CD4-positive, alpha-beta T cell treated with Interleukin-21 for 1 hour (primary cell): ENCODE data around the gene NAPA.

Experiments
- DNase-seq: peaks from one replicate; pipeline ENCODE4 v3.0.0-alpha.2; 2020

Gene NAPA

DNA sequence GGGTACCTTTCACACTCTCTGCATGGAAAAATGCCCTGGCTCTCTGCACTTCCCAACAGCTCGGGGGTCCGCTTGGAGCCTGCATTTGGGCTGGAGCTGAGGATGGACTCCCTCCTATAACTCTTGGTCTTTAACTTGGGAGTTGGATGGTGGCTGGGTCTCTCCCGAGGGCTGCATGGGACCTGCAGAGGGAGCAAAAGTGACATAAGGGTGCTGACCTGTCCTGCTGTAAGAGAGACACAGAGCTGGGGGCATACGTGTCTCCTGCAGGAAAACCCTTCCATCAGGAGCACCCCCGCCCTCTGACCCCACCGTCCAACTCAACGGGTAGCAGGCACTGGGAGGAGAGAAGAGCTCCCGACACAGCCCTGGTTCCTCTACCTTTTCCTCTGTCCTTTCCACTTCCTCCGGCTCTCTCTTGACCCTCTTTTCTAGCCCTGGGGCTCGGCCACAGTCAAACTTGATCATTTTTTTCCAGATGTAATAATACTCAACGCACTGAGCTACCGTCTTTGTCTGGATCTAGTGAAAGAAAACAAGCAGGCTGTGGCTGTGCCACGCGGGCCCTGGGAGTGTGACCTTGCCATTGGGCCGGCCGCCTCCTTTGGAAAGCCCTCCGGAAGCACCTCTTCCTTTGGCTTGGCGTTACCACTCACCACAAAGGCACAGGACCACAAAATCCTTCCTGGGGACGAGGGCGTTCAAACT is 6.8 kb upstream of the NAPA start:
- no peak for DNase-seq

GRCh38 chr19:47520839-47521238 is 6.0 kb upstream of the NAPA start:
- DNase-seq: no peak

- no peak for DNase-seq
These were observed 5.5 kb upstream of the NAPA start for GRCh38 chr19:47520343-47520806.

DNA sequence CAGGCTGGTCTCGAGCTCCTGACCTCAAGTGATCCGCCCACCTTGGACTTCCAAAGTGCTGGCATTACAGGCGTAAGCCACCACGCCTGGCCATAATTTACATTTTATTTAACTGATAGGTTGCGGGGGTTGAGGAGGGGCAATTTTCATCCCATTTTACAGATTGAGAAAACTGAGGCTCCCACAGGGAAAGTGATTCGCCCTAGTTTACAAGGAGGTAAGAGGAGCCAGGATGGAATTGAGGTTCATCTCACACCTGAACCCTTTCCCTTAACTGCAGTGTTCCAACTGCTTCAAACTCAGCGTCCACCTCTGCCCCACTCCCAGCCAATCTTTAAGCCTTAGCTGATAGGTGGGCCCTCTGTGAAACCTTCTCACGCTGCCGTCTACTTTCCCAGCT is 4.0 kb upstream of the NAPA start:
- DNase-seq: no peak

DNA sequence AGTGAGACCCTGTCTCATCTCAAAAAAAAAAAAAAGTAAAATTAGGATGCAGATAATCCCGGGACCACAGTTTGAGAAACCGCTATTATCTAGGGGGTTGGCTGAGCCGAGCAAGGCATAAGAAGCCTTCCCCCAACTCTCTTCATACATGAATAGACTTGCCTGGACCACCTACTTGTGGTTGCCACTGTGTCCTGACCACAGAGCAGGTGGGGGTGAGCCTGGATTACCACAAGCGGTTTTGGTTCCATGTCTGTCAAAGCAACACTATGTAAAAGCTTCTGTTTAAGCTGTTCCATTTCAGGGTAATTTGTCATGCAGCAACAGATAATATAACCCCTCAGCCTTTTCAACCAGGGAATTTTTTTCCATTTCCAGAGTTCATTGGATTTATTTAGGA is 3.3 kb upstream of the NAPA start:
- peak; percentile 65 for DNase-seq

DNA sequence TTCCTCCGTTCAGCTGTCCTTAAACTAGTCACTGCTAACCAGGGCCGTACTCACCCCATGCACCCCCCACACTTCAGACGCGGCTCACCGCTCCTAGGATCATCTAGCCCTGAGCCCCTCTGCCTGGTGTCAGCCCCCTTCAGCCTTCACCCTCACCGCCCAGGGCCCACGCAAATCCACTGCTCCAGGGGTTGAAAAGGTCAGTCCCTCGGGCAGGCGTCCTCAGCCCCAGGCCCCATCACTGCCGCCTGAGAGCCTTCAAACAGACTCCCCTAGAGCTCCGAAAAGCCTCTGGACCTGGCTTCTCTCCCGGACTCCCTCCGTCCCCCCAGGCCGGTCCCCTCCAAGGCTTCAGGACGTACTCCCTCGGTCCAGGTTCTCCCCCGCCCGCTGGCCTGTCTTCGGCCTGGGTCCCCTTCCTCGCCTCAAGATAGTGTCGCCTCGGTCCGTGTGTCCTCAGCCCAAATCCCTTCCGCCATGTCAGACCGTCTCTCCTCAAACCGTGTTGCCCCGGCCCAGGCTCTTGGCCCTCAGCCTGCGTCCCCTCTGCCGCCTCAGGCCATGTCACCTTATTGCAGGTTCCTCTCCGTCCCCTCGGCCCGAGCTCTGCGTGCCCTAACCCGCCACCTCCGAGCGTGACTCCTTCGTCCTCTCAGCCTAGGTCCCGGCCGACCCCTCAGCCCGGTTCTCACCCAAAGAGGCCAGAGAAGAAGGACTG is 553 bp downstream of the NAPA start:
- no peak for DNase-seq

DNA sequence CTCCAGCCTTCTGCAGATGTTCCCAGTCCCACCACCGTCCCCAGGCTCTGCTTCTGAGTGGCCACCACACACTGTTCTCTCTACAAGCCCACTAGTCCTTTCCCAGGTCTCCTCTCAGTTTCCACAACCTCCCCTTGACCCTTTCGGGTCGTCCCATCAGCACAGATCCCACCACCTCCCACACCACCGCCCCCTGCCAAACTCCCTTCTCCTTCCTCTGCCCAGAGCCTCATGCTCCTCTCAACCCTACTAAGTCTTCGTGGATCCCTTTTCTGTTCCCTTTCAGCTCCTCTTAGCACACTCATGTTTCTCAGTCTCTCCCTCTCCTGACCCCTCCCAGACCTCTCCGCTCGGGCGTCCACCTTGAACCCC is 1.9 kb downstream of the NAPA start:
- no peak for DNase-seq

GRCh38 chr19:47512183-47512947 is 2.5 kb downstream of the NAPA start:
- DNase-seq: peak; percentile 14

DNA sequence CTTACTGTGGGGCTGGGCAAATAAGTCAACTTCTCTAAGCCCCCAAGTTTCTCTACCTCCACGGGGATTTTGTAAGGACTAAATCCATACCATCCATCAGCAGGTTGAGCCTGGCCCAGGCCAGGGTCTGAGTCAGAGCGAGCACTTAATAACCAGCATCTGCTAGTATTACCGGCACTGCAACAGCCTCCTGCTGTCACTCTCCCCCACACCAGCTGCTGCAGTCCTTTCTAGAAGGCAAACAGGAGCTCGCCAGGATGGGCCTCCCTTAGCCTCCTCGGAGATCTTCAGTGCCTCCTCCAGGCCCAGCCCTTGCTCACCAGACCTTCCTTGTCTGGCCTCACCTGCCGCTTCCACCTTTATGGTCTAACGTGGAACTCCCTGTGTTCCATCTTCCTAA is 3.2 kb downstream of the NAPA start:
- DNase-seq: no peak

DNA sequence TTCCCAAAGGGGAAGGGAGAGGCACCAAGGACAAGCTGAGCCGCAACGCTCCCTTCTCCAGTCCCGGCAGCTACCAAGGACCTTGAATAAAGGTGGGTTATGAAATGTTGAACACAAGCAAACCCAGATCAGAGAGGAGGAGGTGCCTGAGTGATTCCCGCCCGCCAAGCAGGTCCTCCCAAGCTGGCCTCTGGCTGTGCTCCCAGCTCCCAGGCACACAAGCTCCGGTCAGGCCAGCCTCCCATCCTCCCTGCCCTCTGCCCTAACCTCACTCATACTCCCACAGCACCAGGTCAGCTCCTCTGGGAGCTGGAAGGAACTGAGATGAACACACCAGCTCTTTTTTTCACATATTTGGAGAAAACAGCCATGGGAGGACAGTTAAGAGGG is 3.7 kb downstream of the NAPA start:
- DNase-seq: no peak

DNA sequence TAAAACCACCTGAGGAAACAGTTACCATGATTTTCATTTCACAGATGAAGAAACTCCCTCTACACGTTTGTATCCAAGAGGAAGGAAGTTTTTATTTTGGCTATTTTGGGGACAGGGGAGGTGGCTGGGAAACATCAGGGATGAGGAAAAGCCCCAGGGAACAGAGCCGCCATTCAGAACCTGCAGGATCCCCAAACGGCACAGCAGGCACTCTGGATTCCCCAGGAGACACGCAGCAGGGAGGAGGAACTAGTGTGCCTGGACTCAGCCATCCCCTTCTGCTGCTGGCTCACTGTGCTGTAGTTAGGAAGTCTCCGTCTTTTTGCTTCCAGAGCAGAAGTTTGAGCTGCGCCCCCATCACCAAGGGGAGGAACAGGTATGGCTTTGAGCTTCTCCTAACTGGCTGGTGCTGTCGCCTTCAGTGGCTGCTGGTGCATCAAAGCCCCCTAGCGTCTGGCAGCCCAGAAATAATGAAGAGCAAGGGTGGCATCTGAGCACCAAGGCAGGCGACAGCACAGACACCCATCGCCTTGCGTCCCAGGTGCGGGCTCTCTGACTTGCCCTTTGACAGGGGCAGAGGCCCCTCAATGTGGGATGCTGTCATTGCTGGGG is 4.2 kb downstream of the NAPA start:
- no peak for DNase-seq

DNA sequence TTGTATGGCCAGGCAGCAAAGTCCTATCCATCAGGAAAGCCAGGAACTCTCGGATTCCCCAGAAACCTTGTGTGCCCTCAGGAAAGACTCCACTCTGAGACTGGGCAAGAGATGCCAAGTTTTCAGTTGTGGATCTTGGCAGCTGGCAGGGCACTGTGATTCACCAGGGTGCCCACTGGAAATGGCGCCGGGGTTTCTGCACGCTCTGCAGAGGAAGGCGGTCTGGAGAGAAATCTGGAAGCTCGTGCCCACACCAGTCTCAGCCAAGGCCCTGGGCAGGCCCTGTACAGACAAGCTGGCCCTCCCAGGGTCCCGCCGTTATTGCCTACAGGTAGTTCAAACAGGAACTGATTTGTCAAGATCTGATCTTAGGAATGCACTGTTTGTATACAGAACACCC is 4.9 kb downstream of the NAPA start:
- DNase-seq: no peak

- DNase-seq: no peak
These were observed 5.6 kb downstream of the NAPA start for GRCh38 chr19:47509170-47509847.

GRCh38 chr19:47508721-47509120 is 6.1 kb downstream of the NAPA start:
- DNase-seq: no peak

- DNase-seq: no peak
These were observed 6.8 kb downstream of the NAPA start for GRCh38 chr19:47507924-47508553.

GRCh38 chr19:47507012-47507411 is 7.9 kb downstream of the NAPA start:
- no peak for DNase-seq

DNA sequence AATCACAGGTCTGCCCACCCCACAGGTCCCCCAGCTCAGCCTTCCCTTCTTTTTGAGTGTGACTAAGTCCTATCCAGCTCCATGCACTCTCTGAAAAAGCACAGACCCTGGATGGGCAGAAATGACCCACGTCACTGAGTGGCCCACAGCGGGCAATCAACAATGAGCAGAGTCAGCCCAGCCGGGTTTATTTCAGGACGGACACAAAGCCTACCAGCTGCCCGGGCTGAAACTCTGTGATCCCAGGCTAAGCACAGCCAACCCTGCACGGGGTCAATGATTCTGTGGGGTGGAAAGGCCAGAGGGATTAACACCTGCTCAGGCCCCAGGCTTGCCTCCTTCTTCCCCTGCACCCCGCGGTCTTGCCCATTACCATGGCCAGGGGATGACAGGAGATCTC is 8.4 kb downstream of the NAPA start:
- DNase-seq: no peak

DNA sequence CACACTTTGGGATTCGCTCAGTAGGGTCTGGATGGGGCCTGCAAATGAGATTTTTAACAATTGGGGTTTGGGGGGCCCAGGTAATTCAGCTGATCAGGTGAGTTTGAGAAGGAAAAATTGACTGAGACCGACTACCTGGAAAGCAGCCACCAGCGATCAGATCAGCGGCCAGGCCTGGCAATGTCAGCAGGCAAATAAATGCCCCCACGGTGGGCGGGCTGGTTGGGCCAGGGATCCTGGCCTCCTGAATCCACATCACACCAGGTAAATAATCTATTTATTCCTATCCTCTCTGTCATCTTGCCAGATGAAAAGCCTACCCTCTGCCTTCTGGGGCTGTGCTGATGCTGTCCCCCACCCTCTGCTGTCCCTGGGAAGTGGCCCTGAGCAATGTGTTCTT is 9.4 kb downstream of the NAPA start:
- no peak for DNase-seq

GRCh38 chr19:47503826-47504150 is 11.1 kb downstream of the NAPA start:
- no peak for DNase-seq

DNA sequence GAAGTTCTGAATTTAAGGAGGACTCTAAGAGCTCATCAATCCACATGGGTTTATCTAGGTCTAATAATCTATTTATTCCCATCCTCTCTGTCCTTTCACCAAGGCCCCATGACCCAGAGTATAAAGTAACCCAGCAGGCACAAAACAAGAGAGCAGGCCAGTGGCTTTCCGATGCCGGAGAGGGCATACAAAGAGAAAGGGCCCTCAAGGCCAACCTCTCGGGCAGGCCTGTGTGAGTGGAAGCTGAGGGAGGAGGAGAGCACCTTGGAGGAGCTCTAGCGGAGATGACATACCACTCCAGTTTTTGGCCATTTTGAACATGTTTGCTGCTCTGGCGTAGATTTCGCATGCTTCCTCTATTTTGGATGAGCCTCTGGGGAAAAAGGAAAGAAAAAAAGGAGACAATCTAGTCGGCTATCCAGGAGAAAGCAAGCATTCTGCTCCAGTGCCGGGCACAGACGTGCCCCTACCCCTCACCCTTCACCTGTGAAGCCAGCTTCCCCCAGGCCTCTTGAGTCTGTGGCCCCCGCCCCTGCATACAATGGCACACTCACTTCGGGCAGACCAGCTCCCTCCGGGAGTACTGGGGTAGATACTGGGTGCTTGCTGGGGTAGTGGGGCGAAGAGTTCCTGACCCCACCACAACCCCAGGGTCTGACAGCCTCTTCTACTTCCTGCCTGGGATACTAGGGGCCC is 11.6 kb downstream of the NAPA start:
- DNase-seq: no peak

DNA sequence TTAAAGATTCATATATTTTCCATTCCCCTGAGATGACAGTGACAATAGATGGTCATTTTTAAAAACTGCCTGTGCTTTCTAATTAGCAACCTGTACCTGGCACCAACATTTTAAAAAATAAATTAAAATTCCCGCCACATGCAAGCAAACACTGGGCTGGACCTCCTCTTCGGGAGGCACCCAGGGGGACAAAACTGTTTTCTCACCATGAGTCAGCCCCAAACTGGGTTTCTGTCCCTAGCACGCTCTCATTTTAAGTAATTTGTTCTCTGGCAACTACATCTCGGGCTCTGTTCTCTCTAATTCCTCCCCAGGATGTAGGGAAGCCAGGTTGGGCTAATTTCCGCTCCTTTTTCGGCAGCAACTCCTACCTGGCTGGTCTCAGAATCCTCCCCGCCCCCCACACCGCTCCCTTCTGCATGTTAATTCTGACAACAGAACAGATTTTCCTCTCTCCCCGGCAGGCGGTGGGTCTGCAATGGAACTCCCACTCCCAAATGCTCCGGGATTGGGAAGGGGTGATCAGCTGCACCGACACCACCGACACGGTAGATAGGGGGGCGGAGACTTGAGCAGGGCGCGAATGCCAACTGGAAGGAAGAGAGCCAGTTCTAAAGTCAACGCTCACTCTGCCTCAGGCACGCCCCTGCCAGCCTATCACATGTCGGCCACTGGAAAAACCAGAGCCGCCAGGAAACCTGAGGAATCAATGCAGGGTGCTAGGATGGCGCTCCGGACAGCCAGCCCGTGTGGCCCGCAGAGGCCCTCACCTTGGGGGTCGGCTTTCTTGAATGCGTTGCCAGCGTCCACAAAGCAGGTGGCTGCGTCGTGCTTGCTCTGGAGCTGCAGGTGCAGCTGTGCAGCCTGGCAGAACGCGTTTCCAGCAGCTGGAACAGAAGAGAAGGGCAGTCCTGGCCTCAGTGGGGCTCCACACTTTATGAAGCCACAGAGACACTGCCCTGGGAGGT is 14.7 kb downstream of the NAPA start:
- DNase-seq: no peak
